PC-3 (cell line): ENCODE data around the gene CDC42BPB. TPM values are rescaled to one million over a fixed set of nuclear protein-coding genes. Genes with fewer than 3 reads are reported as not detected.

Experiments
- ATAC-seq: fragments of 200-7000 bp; cut with Tn5 transposase; 2 replicates; pipeline ENCODE4 v1.9.1; 2020; ENCODE audit warnings: mild to moderate bottlenecking, moderate library complexity
- BruUV-seq: library from RNA; stranded (reverse); fragments of 400-500 nt; replicated peaks from 2 replicates; lab custom pipeline; 2021; lab: Mats Ljungman, UMichigan
- CTCF ChIA-PET: fragments of 300-600 bp; sonication (Branson Sonifier 250); formaldehyde crosslinking; loops from one replicate; lab custom pipeline; 2022; ENCODE audit warnings: antibody characterized with exemption; lab: Charles Lee
- POLR2A ChIA-PET: fragments of 300-600 bp; sonication (Branson Sonifier 250); formaldehyde crosslinking; loops from one replicate; lab custom pipeline; 2022; ENCODE audit warnings: antibody characterized with exemption; ENCODE audit not compliant: unreplicated experiment; lab: Charles Lee
- DNase-seq: peaks from one replicate; pipeline ENCODE4 v3.0.0-alpha.2; 2015
- H2AFZ ChIP-seq: fragments of 300-600 bp; sonication (generic); 2 replicates; pipeline ENCODE4 v1.6.0; 2016; ENCODE audit warnings: antibody characterized with exemption, low read length
- H3F3A ChIP-seq: fragments of 300-600 bp; sonication (generic); one replicate; pipeline ENCODE4 v1.6.0; 2017; ENCODE audit warnings: antibody characterized with exemption, low read length, control low read depth, mild to moderate bottlenecking; ENCODE audit not compliant: unreplicated experiment
- H3K27ac ChIP-seq: fragments of 300-600 bp; sonication (generic); 2 replicates; pipeline ENCODE4 v1.5.1; 2016; ENCODE audit warnings: mild to moderate bottlenecking, low read length
- H3K27me3 ChIP-seq: fragments of 300-600 bp; sonication (generic); 2 replicates; pipeline ENCODE4 v1.6.1; 2016; ENCODE audit warnings: low read length, mixed read lengths
- H3K36me3 ChIP-seq: fragments of 300-600 bp; sonication (generic); 2 replicates; pipeline ENCODE4 v1.6.1; 2016; ENCODE audit warnings: low read depth, mixed run types, low read length, mixed read lengths
- H3K4me1 ChIP-seq: fragments of 300-600 bp; sonication (generic); 2 replicates; pipeline ENCODE4 v1.5.1; 2016; ENCODE audit warnings: low read length; ENCODE audit not compliant: insufficient read depth
- H3K4me2 ChIP-seq: fragments of 300-600 bp; sonication (generic); 2 replicates; pipeline ENCODE4 v1.6.0; 2016; ENCODE audit warnings: low read length
- H3K4me3 ChIP-seq: fragments of 300-600 bp; sonication (generic); 2 replicates; pipeline ENCODE4 v1.5.1; 2016; ENCODE audit warnings: mild to moderate bottlenecking, low read length, mixed read lengths
- H3K79me2 ChIP-seq: fragments of 300-600 bp; sonication (generic); 2 replicates; pipeline ENCODE4 v1.6.1; 2017; ENCODE audit warnings: low read length, mixed read lengths
- H3K9ac ChIP-seq: fragments of 300-600 bp; sonication (generic); 2 replicates; pipeline ENCODE4 v1.6.0; 2016; ENCODE audit warnings: mild to moderate bottlenecking, low read length
- H3K9me2 ChIP-seq: fragments of 300-600 bp; sonication (generic); replicated peaks from 2 replicates; pipeline ENCODE4 v1.6.1; 2016; ENCODE audit warnings: mixed run types, low read length, mixed read lengths
- H3K9me3 ChIP-seq: fragments of 300-600 bp; sonication (generic); 2 replicates; pipeline ENCODE4 v1.6.1; 2016; ENCODE audit warnings: low read length, mixed read lengths
- H4K20me1 ChIP-seq: fragments of 300-600 bp; sonication (generic); 2 replicates; pipeline ENCODE4 v1.6.1; 2016; ENCODE audit warnings: low read length, mixed read lengths
- CTCF ChIP-seq: fragments of 300-600 bp; sonication (generic); conservative IDR thresholded peaks from 2 replicates; pipeline ENCODE4 v1.5.1; 2017; ENCODE audit warnings: antibody characterized with exemption, low read depth, mild to moderate bottlenecking, low read length
- EZH2 ChIP-seq: fragments of 300-600 bp; sonication (generic); IDR thresholded peaks from one replicate; pipeline ENCODE4 v1.6.1; 2017; ENCODE audit warnings: antibody characterized with exemption, mild to moderate bottlenecking, low read length; ENCODE audit not compliant: unreplicated experiment
- EZH2phosphoT487 ChIP-seq: fragments of 300-600 bp; sonication (generic); IDR thresholded peaks from 2 replicates; pipeline ENCODE4 v1.6.1; 2018; ENCODE audit warnings: mild to moderate bottlenecking, antibody characterized with exemption, low read length, borderline replicate concordance
- intact Hi-C: fragments of 100-400 bp; cut with micrococcal nuclease; formaldehyde crosslinking; loops from 2 replicates; pipeline ENCODE4 v1.9.0; 2023
- total RNA-seq: library from RNA; depleted of rRNA; stranded (reverse); fragments of >200 nt; gene quantifications from 2 replicates; pipeline ENCODE4 v1.2.3, GENCODE V29; 2014

CDC42BPB gene
- total RNA-seq, 1 experiment from 2014 or later, result 73.0 TPM

DNA sequence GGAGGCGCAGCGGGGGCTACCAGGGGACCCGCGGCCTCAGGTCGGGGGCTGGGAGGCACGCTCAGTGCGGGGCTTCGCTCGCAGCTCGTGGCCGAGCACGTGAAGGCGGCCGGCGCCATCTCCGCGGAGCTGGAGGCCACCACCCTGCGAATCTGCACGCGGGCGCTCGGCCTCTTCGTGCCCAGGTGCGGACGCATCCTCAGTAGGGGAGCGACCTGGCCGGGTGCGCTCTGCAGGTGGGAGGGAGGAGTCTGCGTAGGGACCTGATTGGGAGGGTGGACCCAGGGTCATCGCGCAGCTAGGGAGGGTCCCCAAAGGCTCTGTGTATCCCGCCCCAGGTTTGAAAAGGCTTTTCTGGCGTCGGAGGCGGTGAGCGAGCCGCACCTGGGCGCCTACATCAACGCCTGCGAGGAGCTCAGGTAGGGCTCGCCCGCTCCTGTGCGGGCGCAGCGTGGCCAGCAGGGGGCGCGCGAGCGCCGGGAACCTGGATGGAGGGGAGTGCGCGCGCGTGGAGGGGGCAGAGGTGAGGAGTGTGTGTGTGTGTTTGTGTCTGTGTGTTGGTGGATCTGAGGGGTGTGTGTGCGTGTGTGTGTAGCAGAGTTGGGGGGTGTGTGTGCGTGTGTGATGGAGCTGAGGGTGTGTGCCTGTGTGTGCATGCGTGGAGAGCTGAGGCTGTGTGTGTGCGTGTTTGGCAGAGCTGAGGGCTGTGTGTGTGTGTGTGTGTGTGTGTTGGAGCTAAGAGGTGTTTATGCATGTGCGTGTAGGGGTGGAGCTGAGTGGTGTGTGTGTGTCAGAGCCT is 47.5 kb upstream of the CDC42BPB start:
- H3K4me2 ChIP-seq, result peak overlapping the region; percentile 83

GRCh38 chr14:103104389-103104653 is 47.0 kb upstream of the CDC42BPB start:
- H3K9me3 ChIP-seq, result no peaks in the 10 kb centered on the region
- ChIA-PET POLR2A (no interaction called here), CTCF (interaction anchor here (0.6 to 1.8 kb wide), 11 partner anchors 19 to 197 kb away, joined by 3 to 15 read pairs (median 7); partner anchors contain the start of gene TNFAIP2)
- TF ChIP-seq CTCF (no peak), EZH2phosphoT487 (no peak), EZH2 (no peak)
- H3K27ac ChIP-seq, result no peak overlapping the region
- H3F3A ChIP-seq, result no peaks in the 10 kb centered on the region
- intact Hi-C loops, result loop anchor here (2.0 kb wide), 1 partner anchor 80 kb away; no protein-coding TSS in a partner anchor
- no peaks in the 10 kb centered on the region for H4K20me1 ChIP-seq
- H3K9ac ChIP-seq, result no peak overlapping the region
- no peak for ATAC-seq
- no peak for DNase-seq
- H3K4me3 ChIP-seq, result peak overlapping the region; percentile 63
- no peaks in the 10 kb centered on the region for H3K36me3 ChIP-seq
- H2AFZ ChIP-seq, result peak overlapping the region; percentile 84
- H3K9me2 ChIP-seq, result no peaks in the 10 kb centered on the region
- peaks cover 15% of the 10 kb centered on the region; the same call in 1 of the 2 replicates for H3K4me1 ChIP-seq
- no peaks in the 10 kb centered on the region for H3K79me2 ChIP-seq
- no TSS peak for BruUV-seq
- peaks cover 7% of the 10 kb centered on the region; the same call in 1 of the 2 replicates for H3K27me3 ChIP-seq
- H3K4me2 ChIP-seq, result peak overlapping the region; percentile 83

More for the DNA sequence above, 47.5 kb upstream of the CDC42BPB start:
- H4K20me1 ChIP-seq, result no peaks in the 10 kb centered on the region
- BruUV-seq, result no TSS peak
- ATAC-seq, result peak; percentile 75
- ChIA-PET POLR2A (interaction anchor here (0.6 kb wide), 1 partner anchor 113 kb away, joined by 9 read pairs; no protein-coding TSS in a partner anchor), CTCF (interaction anchor here (0.6 to 1.8 kb wide), 16 partner anchors 19 to 196 kb away, joined by 3 to 15 read pairs (median 6); partner anchors contain the start of gene TNFAIP2)
- no peak overlapping the region for H3K9ac ChIP-seq
- no peaks in the 10 kb centered on the region for H3K36me3 ChIP-seq
- H3K79me2 ChIP-seq, result no peaks in the 10 kb centered on the region
- H3K9me3 ChIP-seq, result no peaks in the 10 kb centered on the region
- peaks cover 7% of the 10 kb centered on the region; the same call in 1 of the 2 replicates for H3K27me3 ChIP-seq
- peak; percentile 82 for DNase-seq
- no peak overlapping the region for H3K27ac ChIP-seq
- no peaks in the 10 kb centered on the region for H3F3A ChIP-seq
- TF ChIP-seq EZH2 (no peak), CTCF (peak; percentile 97)
- no peaks in the 10 kb centered on the region for H3K9me2 ChIP-seq
- intact Hi-C loops, result loop anchor here (1.0 to 5.0 kb wide), 3 partner anchors 37 to 187 kb away; no protein-coding TSS in a partner anchor
- H2AFZ ChIP-seq, result peak overlapping the region; percentile 84
- H3K4me1 ChIP-seq, result peaks cover 19% of the 10 kb centered on the region
- H3K4me3 ChIP-seq, result peak overlapping the region; percentile 63
